Measurements from ENCODE around the gene MBP.
A peak's percentile ranks its signal among the peaks of the same experiment; 100 is the strongest.

Gene MBP

DNA sequence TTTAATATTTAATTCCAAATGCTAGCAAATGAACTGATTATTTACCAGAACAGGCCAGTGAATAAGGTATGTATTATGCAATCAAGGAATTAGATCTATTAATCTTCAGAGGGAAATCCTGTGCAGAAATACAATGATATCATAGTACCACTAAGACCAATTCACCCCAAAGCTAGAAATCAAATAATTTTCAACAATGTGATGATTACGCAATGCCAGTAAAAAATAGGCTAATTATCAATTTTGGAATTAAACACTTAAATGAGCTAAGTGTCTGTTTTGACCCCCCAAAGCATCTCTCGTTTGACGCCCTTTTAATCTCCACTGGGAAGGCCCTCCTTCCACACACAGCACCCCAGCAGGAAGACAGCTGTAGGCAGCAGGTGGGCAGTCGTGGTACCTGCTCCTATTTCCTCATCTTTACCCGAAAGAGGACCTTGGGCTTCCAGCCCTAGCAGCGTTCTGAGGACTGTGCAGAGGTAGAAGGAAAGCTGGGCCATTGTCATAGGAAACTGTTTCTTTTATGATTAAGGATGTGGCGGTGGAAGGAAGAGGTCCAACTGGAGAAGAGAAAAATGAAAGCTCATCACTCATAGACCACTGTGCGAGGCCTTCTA, 84.7 kb downstream of the MBP start:
- TF ChIP-seq, protein P1, sequence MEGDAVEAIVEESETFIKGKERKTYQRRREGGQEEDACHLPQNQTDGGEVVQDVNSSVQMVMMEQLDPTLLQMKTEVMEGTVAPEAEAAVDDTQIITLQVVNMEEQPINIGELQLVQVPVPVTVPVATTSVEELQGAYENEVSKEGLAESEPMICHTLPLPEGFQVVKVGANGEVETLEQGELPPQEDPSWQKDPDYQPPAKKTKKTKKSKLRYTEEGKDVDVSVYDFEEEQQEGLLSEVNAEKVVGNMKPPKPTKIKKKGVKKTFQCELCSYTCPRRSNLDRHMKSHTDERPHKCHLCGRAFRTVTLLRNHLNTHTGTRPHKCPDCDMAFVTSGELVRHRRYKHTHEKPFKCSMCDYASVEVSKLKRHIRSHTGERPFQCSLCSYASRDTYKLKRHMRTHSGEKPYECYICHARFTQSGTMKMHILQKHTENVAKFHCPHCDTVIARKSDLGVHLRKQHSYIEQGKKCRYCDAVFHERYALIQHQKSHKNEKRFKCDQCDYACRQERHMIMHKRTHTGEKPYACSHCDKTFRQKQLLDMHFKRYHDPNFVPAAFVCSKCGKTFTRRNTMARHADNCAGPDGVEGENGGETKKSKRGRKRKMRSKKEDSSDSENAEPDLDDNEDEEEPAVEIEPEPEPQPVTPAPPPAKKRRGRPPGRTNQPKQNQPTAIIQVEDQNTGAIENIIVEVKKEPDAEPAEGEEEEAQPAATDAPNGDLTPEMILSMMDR (IDR thresholded peaks at IDR 0.05), result no peak
- Histone ChIP-seq H3K4me3 (ENCODE audit: low read depth in 1 of 2, low read length in 1 of 2) (no peak overlapping the region), H3K27ac (peak overlapping the region; percentile 57), H3K9me3 (no peaks in the 10 kb centered on the region), H3K36me3 (peaks cover 73% of the 10 kb centered on the region), H3K4me1 (ENCODE audit: control insufficient read depth in 1 of 2, insufficient read depth in 1 of 2, low read depth in 1 of 2, low read length in 1 of 2) (peaks cover 12 to 14% of the 10 kb centered on the region in 2 experiments), H3K27me3 (no peaks in the 10 kb centered on the region)

DNA sequence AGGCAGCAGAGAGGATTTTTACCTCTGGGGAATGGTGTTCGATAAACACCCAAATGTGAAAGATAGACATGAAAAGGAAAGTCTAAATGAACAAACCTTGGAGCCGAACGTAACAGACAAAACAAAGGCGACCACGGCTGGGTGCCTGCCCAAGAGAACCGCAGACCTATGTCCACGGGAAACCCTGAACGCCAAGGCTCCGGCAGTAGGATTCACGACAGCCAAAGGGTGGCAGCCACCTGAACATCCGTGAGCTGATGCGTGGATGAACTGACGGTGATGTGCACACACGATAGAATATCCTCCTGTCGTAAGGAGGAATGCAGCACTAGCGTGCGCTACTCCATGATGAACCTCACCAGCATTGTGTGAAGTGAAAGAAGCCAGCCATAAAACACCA, 85.6 kb downstream of the MBP start:
- TF ChIP-seq, protein P1 (IDR thresholded peaks at IDR 0.05), result no peak
- Histone ChIP-seq H3K36me3 (peaks cover 79% of the 10 kb centered on the region), H3K4me1 (ENCODE audit: control insufficient read depth in 1 of 2, insufficient read depth in 1 of 2, low read depth in 1 of 2, low read length in 1 of 2) (peaks cover 3 to 4% of the 10 kb centered on the region in 2 experiments), H3K9me3 (no peaks in the 10 kb centered on the region), H3K4me3 (ENCODE audit: low read depth in 1 of 2, low read length in 1 of 2) (no peak overlapping the region), H3K27me3 (no peaks in the 10 kb centered on the region), H3K27ac (peak overlapping the region; percentile 57)

DNA sequence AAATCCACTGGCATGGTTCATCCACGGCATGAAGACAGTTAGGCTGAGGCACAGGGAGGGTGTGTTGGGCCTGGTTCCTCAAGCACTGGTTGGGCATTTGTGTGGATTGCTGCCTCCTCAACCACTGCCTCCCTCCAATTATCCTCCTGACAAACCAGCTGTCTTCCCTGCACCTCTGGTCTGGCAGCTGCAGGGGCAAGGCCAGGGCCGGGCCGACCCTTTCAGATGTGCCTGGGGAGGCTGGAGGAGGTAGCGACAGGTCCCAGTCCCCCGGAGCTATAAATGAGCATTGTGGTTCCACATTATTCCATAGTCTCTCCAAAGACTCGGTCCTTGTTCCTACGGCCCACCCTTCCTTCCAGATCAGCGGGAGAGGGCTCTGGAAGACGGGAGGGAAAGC, 86.2 kb downstream of the MBP start:
- TF ChIP-seq, protein P1 (IDR thresholded peaks at IDR 0.05), result no peak
- H3K27me3 ChIP-seq, result no peaks in the 10 kb centered on the region
- peaks cover 74% of the 10 kb centered on the region for H3K36me3 ChIP-seq
- no peaks in the 10 kb centered on the region for H3K9me3 ChIP-seq
- H3K4me3 ChIP-seq (ENCODE audit: low read depth in 1 of 2, low read length in 1 of 2), result no peak overlapping the region
- H3K27ac ChIP-seq, result peak overlapping the region; percentile 57
- H3K4me1 ChIP-seq (ENCODE audit: control insufficient read depth in 1 of 2, insufficient read depth in 1 of 2, low read depth in 1 of 2, low read length in 1 of 2), result no peaks in the 10 kb centered on the region

DNA sequence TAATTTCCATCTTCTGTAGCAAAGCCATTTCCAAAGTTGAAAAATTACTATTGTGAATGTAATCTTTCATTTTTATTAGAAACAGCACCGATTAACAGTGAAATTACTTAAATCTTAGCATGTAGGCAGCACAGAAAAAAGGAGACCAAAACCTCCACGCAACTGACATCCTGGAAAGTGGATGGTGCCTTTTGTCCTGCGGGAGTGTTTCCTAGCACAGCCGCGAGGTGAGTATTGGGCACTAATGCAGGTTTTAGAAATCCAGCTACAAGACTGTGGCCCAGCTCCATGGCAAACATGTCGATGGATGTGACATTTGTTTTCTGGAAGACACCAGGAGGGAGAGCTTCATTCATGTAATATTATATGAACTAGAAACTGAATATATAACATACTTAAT, 86.9 kb downstream of the MBP start:
- Histone ChIP-seq H3K4me3 (ENCODE audit: low read depth in 1 of 2, low read length in 1 of 2) (no peak overlapping the region), H3K4me1 (ENCODE audit: control insufficient read depth in 1 of 2, insufficient read depth in 1 of 2, low read depth in 1 of 2, low read length in 1 of 2) (no peaks in the 10 kb centered on the region), H3K27me3 (no peaks in the 10 kb centered on the region), H3K9me3 (no peaks in the 10 kb centered on the region), H3K36me3 (peaks cover 67% of the 10 kb centered on the region), H3K27ac (peak overlapping the region; percentile 57)
- TF ChIP-seq, protein P1 (IDR thresholded peaks at IDR 0.05), result no peak

DNA sequence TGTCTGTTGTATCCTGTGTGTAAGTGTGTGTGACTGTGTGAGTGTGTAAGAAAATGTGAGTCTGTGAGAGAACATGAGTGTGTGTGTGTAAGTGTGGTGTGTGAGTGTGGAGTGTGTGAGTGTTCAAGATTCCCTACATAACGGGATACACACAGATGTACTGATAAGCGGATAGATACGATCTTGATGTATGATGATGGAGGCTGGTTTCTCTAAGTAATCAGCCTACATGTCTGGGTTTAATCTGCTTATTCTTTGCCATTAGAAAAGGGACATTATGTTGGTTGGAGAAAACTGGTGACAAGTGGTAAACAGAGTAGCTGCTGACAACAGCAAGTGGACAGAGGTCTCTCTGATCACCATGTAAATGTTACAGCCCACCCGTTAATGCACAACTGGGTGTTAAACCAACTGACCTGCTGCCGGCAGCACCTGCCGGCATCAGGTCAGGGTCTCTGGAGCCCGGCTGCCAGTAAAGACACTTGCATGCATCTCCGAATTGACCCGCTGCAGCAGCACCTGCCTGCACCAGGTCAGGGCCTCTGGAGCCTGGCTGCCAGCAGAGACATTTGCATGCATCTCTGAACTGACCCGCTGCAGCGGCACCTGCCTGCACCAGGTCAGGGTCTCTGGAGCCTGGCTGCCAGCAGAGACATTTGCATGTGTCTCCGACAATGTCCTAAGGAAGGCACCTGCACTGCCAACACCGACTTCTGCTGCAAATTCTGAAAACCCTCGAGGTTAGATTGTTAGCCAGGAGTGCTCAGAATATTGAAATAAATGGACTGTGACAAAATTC, 87.5 kb downstream of the MBP start:
- Histone ChIP-seq H3K4me1 (ENCODE audit: control insufficient read depth in 1 of 2, insufficient read depth in 1 of 2, low read depth in 1 of 2, low read length in 1 of 2) (no peaks in the 10 kb centered on the region), H3K27me3 (no peaks in the 10 kb centered on the region), H3K9me3 (no peaks in the 10 kb centered on the region), H3K36me3 (peaks cover 60% of the 10 kb centered on the region), H3K4me3 (ENCODE audit: low read depth in 1 of 2, low read length in 1 of 2) (no peak overlapping the region), H3K27ac (peak overlapping the region; percentile 3)
- TF ChIP-seq, protein P1 (IDR thresholded peaks at IDR 0.05), result no peak

All from neutrophil (primary cell).